Measurements from ENCODE around the gene CSRP3.
"Not testable (repeated sequence)": the region's sequence is repeated elsewhere in the genome, so short reads cannot be mapped to it uniquely, and the experiment has no call there.

CSRP3 gene

DNA sequence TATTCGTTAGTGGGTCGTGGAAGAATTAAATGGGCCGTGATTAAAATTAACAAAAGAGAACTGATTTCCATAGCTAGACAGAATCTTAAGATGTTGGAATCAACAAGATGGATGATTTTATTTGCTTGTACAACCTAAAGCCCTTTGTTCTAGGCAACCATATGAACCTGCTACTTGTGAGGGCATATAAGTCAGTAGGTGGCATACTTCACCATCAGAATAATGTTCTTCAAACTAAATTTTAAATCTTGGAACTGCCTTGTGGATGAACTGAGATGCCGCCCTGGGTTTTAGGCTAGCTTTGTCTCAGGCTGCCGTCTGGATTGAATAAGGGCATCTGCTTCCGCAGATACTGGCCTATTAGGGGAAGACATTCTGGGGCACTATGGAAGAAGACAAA lies 40.9 kb downstream of the CSRP3 start:
- no peaks in the 10 kb centered on the region for H3K27me3 ChIP-seq (replicated peaks in 2 of 5; ENCODE audit: control insufficient read depth in 4 of 5, insufficient read depth in 5 of 5, low read length in 4 of 5)
- peaks cover 14 to 27% (median 25%) of the 10 kb centered on the region in 4 experiments for H3K36me3 ChIP-seq (ENCODE audit: control insufficient read depth in 4 of 4, insufficient read depth in 4 of 4, low read length in 3 of 4)
- DNase-seq: peak; percentile 33 to 66 (median 52)
- H3K4me3 ChIP-seq (ENCODE audit: control insufficient read depth in 1 of 7, extremely low read depth in 1 of 7, insufficient read depth in 4 of 7, low read depth in 2 of 7, low read length in 6 of 7): no peak overlapping the region
- H3K9me3 ChIP-seq (ENCODE audit: control extremely low read depth in 1 of 5, control insufficient read depth in 4 of 5, insufficient read depth in 2 of 5, low read depth in 1 of 5, low read length in 4 of 5): no peaks in the 10 kb centered on the region
- WGBS (ENCODE audit: insufficient coverage): 94% methylated on average over 5 of the region's 6 CpGs
- no peak overlapping the region for H3K27ac ChIP-seq (ENCODE audit: insufficient read depth in 1 of 2, low read depth in 1 of 2, low read length in 2 of 2, poor library complexity in 1 of 2, severe bottlenecking in 2 of 2)
- ChIA-PET CTCF (interaction anchor here (0.8 to 2.4 kb wide), 4 partner anchors 18 to 392 kb away, joined by 3 to 7 read pairs (median 4); no protein-coding TSS in a partner anchor), POLR2A (no interaction called here)
- H3K4me1 ChIP-seq (ENCODE audit: control extremely low read depth in 1 of 4, control insufficient read depth in 4 of 4, insufficient read depth in 4 of 4, low read length in 3 of 4): peaks cover 0 to 11% (median 3%) of the 10 kb centered on the region in 4 experiments

DNA sequence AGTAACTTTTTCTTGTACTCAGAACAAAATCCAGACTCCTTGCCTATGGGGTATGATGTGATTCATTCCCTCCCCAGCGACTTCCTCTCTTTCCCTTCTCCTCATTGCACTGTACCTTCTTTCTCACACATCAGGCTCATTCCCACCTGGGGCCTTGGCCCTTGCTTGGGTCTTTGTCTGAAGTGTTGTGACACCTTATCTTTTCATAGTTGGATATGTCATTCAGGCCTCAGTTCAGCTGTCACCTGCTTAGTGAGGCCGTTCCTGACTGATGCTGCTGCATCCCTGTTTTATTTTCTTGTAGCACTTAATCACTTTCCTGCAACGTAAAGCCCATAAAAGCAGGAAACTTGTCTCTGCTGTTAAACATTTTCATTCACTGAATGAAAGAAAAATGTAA lies 44.9 kb downstream of the CSRP3 start:
- Histone ChIP-seq H3K4me3 (ENCODE audit: control insufficient read depth in 1 of 7, extremely low read depth in 1 of 7, insufficient read depth in 4 of 7, low read depth in 2 of 7, low read length in 6 of 7) (no peak overlapping the region), H3K27ac (ENCODE audit: insufficient read depth in 1 of 2, low read depth in 1 of 2, low read length in 2 of 2, poor library complexity in 1 of 2, severe bottlenecking in 2 of 2) (no peak overlapping the region), H3K4me1 (ENCODE audit: control extremely low read depth in 1 of 4, control insufficient read depth in 4 of 4, insufficient read depth in 4 of 4, low read length in 3 of 4) (no peaks in the 10 kb centered on the region), H3K36me3 (ENCODE audit: control insufficient read depth in 4 of 4, insufficient read depth in 4 of 4, low read length in 3 of 4) (peaks cover 23 to 32% (median 31%) of the 10 kb centered on the region in 4 experiments), H3K27me3 (replicated peaks in 2 of 5; ENCODE audit: control insufficient read depth in 4 of 5, insufficient read depth in 5 of 5, low read length in 4 of 5) (no peaks in the 10 kb centered on the region), H3K9me3 (ENCODE audit: control extremely low read depth in 1 of 5, control insufficient read depth in 4 of 5, insufficient read depth in 2 of 5, low read depth in 1 of 5, low read length in 4 of 5) (no peaks in the 10 kb centered on the region)
- no peak for DNase-seq
- WGBS (ENCODE audit: insufficient coverage): no CpG with 5 or more reads among the region's 3 CpGs
- CTCF ChIA-PET: no interaction called here
- POLR2A ChIA-PET: no interaction called here

DNA sequence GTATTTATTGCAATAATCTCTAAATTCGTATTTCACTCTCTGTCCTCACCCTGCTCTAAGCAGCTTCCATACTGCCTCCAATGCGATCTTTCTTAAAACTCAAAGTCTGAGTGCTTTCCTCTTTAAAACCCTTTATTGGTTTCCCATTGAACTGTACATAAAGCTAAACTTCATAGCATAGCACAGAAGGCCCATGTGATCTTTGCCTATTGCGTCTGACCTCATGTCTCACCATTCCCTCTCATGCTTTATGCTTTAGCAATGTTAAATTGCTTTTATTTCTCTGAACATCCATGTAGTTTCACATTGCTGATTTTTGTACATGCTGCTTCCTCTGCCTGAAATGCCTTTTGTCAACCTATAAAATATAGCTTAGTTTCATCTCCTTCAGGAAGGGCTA lies 56.5 kb downstream of the CSRP3 start:
- Histone ChIP-seq H3K27me3 (replicated peaks in 2 of 5; ENCODE audit: control insufficient read depth in 4 of 5, insufficient read depth in 5 of 5, low read length in 4 of 5) (no peaks in the 10 kb centered on the region), H3K4me3 (ENCODE audit: control insufficient read depth in 1 of 7, extremely low read depth in 1 of 7, insufficient read depth in 4 of 7, low read depth in 2 of 7, low read length in 6 of 7) (no peak overlapping the region), H3K9me3 (ENCODE audit: control extremely low read depth in 1 of 5, control insufficient read depth in 4 of 5, insufficient read depth in 2 of 5, low read depth in 1 of 5, low read length in 4 of 5) (no peaks in the 10 kb centered on the region), H3K36me3 (ENCODE audit: control insufficient read depth in 4 of 4, insufficient read depth in 4 of 4, low read length in 3 of 4) (peaks cover 3 to 27% (median 12%) of the 10 kb centered on the region in 4 experiments), H3K27ac (ENCODE audit: insufficient read depth in 1 of 2, low read depth in 1 of 2, low read length in 2 of 2, poor library complexity in 1 of 2, severe bottlenecking in 2 of 2) (no peak overlapping the region), H3K4me1 (ENCODE audit: control extremely low read depth in 1 of 4, control insufficient read depth in 4 of 4, insufficient read depth in 4 of 4, low read length in 3 of 4) (no peaks in the 10 kb centered on the region)
- no peak for DNase-seq
- 100% methylated on average over 3 of the region's 3 CpGs for WGBS (ENCODE audit: insufficient coverage)
- POLR2A ChIA-PET: no interaction called here
- CTCF ChIA-PET: no interaction called here

DNA sequence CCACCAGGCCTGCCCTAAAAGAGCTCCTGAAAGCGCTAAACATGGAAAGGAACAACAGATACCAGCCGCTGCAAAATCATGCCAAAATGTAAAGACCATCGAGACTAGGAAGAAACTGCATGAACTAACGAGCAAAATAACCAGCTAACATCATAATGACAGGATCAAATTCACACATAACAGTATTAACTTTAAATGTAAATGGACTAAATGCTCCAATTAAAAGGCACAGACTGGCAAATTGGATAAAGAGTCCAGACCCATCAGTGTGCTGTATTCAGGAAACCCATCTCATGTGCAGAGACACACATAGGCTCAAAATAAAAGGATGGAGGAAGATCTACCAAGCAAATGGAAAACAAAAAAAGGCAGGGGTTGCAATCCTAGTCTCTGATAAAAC lies 64.9 kb downstream of the CSRP3 start:
- H3K4me1 ChIP-seq (ENCODE audit: control extremely low read depth in 1 of 4, control insufficient read depth in 4 of 4, insufficient read depth in 4 of 4, low read length in 3 of 4); H3K27me3 ChIP-seq (replicated peaks in 2 of 5; ENCODE audit: control insufficient read depth in 4 of 5, insufficient read depth in 5 of 5, low read length in 4 of 5); DNase-seq; CTCF ChIA-PET; H3K4me3 ChIP-seq (ENCODE audit: control insufficient read depth in 1 of 7, extremely low read depth in 1 of 7, insufficient read depth in 4 of 7, low read depth in 2 of 7, low read length in 6 of 7); POLR2A ChIA-PET; H3K27ac ChIP-seq (ENCODE audit: insufficient read depth in 1 of 2, low read depth in 1 of 2, low read length in 2 of 2, poor library complexity in 1 of 2, severe bottlenecking in 2 of 2): not testable (repeated sequence)
- no CpG with 5 or more reads among the region's 4 CpGs for WGBS (ENCODE audit: insufficient coverage)
- Histone ChIP-seq H3K9me3 (ENCODE audit: control extremely low read depth in 1 of 5, control insufficient read depth in 4 of 5, insufficient read depth in 2 of 5, low read depth in 1 of 5, low read length in 4 of 5) (peaks cover 2 to 18% (median 7%) of the 10 kb centered on the region in 5 experiments), H3K36me3 (ENCODE audit: control insufficient read depth in 4 of 4, insufficient read depth in 4 of 4, low read length in 3 of 4) (peaks cover 0 to 14% (median 7%) of the 10 kb centered on the region in 4 experiments)

DNA sequence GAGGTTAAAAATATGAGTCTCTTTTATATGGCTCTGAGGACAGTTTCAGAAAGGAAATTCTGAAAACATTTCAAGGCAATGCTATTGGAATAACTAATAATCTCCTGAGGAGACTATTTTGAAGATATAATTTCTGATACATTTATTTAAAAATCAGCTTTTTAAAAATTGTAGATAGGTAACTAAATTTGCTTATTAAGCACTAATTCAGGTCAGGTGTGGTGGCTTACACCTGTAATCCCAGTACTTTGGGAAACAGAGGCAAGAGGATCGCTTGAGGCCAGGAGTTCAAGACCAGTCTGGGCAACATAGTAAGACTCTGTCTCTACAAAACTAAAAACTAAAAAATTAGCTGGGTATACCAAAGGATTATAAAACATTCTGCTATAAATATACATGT lies 67.8 kb downstream of the CSRP3 start:
- peaks cover 2 to 17% (median 9%) of the 10 kb centered on the region in 4 experiments for H3K36me3 ChIP-seq (ENCODE audit: control insufficient read depth in 4 of 4, insufficient read depth in 4 of 4, low read length in 3 of 4)
- DNase-seq: no peak
- H3K27me3 ChIP-seq (replicated peaks in 2 of 5; ENCODE audit: control insufficient read depth in 4 of 5, insufficient read depth in 5 of 5, low read length in 4 of 5): no peaks in the 10 kb centered on the region
- no peak overlapping the region for H3K27ac ChIP-seq (ENCODE audit: insufficient read depth in 1 of 2, low read depth in 1 of 2, low read length in 2 of 2, poor library complexity in 1 of 2, severe bottlenecking in 2 of 2)
- ChIA-PET CTCF (no interaction called here), POLR2A (no interaction called here)
- peaks cover 4 to 30% (median 11%) of the 10 kb centered on the region in 5 experiments for H3K9me3 ChIP-seq (ENCODE audit: control extremely low read depth in 1 of 5, control insufficient read depth in 4 of 5, insufficient read depth in 2 of 5, low read depth in 1 of 5, low read length in 4 of 5)
- WGBS (ENCODE audit: insufficient coverage): no CpG with 5 or more reads among the region's 1 CpG
- H3K4me1 ChIP-seq (ENCODE audit: control extremely low read depth in 1 of 4, control insufficient read depth in 4 of 4, insufficient read depth in 4 of 4, low read length in 3 of 4): no peaks in the 10 kb centered on the region
- H3K4me3 ChIP-seq (ENCODE audit: control insufficient read depth in 1 of 7, extremely low read depth in 1 of 7, insufficient read depth in 4 of 7, low read depth in 2 of 7, low read length in 6 of 7): no peak overlapping the region
